Breast epithelium (tissue), 4 donors: Measurements from ENCODE around the gene MTCL1. TPM values are rescaled to one million over a fixed set of nuclear protein-coding genes. Genes with fewer than 3 reads are reported as not detected.

ENCODE experiments used
- DNase-seq, 2 donors: peaks; one replicate each; pipeline ENCODE4 v3.0.0-alpha.2; 2019; ENCODE audit warnings: low spot score in 2 of 2
- H3K27ac ChIP-seq, 2 donors: fragments of 200-600 bp; sonication (generic) in 1 of 2; one replicate each; pipeline ENCODE4 v1.5.1; 2016 to 2019; ENCODE audit warnings: mild to moderate bottlenecking in 1 of 2
- H3K27me3 ChIP-seq, 2 donors: fragments of 200-600 bp; sonication (generic) in 1 of 2; one replicate each; pipeline versions ENCODE4 v1.5.1 to v1.6.0; 2017 to 2019; ENCODE audit warnings: control low read depth in 1 of 2, mild to moderate bottlenecking in 1 of 2
- H3K36me3 ChIP-seq: fragments of 200-600 bp; one replicate; pipeline ENCODE4 v1.5.1; 2019
- H3K4me1 ChIP-seq, 2 donors: fragments of 200-600 bp; sonication (generic); one replicate each; pipeline ENCODE4 v1.5.1; 2016 to 2019; ENCODE audit warnings: control low read depth in 1 of 2
- H3K4me3 ChIP-seq, 3 donors: fragments of 200-600 bp; sonication (generic); 1 replicate in 2 of 3; 2 replicates in 1 of 3; pipeline ENCODE4 v1.5.1; 2016 to 2019; ENCODE audit warnings: mild to moderate bottlenecking in 3 of 3, moderate library complexity in 2 of 3
- H3K9me3 ChIP-seq, 2 donors: fragments of 200-600 bp; sonication (generic) in 1 of 2; one replicate each; pipeline ENCODE4 v1.5.1; 2016 to 2019; ENCODE audit warnings: control low read depth in 1 of 2
- POLR2A ChIP-seq: fragments of 450-650 bp; IDR thresholded peaks from one replicate; pipeline ENCODE4 v1.6.1; 2016; ENCODE audit warnings: antibody characterized with exemption, mild to moderate bottlenecking, moderate library complexity
- POLR2AphosphoS5 ChIP-seq, 3 donors: sonication (generic); formaldehyde crosslinking; IDR thresholded peaks; one replicate each; pipeline ENCODE4 v1.6.1; 2017; ENCODE audit warnings: antibody characterized with exemption in 3 of 3
- intact Hi-C: fragments of 100-400 bp; cut with DNase I; formaldehyde crosslinking; loops from one replicate; pipeline ENCODE4 v1.15.1; 2023; ENCODE audit warnings: low total_unique reads
- total RNA-seq, 3 donors: library from RNA; depleted of rRNA; stranded (reverse); fragments of >200 nt; gene quantifications; one replicate each; pipeline ENCODE4 v1.1.0, GENCODE V29; 2016
- TF ChIP-seq, protein P1 (sequence below), 3 donors: fragments of 450-650 bp; IDR thresholded peaks; one replicate each; pipeline ENCODE4 v1.5.1; 2016 to 2017; ENCODE audit warnings: antibody characterized with exemption in 3 of 3, mild to moderate bottlenecking in 3 of 3, moderate library complexity in 3 of 3

MTCL1 gene
- total RNA-seq, 3 donors from 2014 or later = 4.9 to 9.1 (median 7.2) TPM

DNA sequence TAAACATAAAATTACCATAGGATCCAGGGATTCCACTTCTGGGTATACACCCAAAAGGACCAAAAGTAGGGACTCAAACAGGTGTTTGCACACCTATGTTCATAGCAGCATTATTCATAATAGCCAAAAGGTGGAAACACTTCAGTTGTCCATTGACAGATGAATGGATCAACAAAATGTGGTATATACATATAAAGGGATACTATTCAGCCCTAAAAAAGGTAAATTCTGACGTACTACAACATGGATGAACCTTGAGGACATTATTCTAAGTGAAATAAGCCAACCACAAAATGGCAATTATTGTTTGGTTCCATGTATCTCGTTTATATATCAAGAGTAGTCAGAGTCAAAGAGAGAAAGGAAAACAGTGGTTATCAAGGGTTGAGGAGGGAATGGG is 128.1 kb downstream of the MTCL1 start:
- intact Hi-C loops = loop anchor here (5.0 kb wide), 1 partner anchor 1909 kb away; no protein-coding TSS in a partner anchor
- H3K36me3 ChIP-seq = no peaks in the 10 kb centered on the region
- DNase-seq = no peak
- no peak overlapping the region for H3K4me3 ChIP-seq
- no peaks in the 10 kb centered on the region for H3K4me1 ChIP-seq
- no peak for TF ChIP-seq POLR2AphosphoS5 (IDR thresholded peaks at IDR 0.05)
- TF ChIP-seq, protein P1, sequence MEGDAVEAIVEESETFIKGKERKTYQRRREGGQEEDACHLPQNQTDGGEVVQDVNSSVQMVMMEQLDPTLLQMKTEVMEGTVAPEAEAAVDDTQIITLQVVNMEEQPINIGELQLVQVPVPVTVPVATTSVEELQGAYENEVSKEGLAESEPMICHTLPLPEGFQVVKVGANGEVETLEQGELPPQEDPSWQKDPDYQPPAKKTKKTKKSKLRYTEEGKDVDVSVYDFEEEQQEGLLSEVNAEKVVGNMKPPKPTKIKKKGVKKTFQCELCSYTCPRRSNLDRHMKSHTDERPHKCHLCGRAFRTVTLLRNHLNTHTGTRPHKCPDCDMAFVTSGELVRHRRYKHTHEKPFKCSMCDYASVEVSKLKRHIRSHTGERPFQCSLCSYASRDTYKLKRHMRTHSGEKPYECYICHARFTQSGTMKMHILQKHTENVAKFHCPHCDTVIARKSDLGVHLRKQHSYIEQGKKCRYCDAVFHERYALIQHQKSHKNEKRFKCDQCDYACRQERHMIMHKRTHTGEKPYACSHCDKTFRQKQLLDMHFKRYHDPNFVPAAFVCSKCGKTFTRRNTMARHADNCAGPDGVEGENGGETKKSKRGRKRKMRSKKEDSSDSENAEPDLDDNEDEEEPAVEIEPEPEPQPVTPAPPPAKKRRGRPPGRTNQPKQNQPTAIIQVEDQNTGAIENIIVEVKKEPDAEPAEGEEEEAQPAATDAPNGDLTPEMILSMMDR (IDR thresholded peaks at IDR 0.05) = no peak
- no peak for TF ChIP-seq POLR2A
- H3K27ac ChIP-seq = no peak overlapping the region
- H3K9me3 ChIP-seq = peaks cover 0 to 9% of the 10 kb centered on the region in 2 donors
- no peaks in the 10 kb centered on the region for H3K27me3 ChIP-seq

GRCh38 chr18:8834881-8835280 is 129.5 kb downstream of the MTCL1 start:
- H3K9me3 ChIP-seq = peaks cover 0 to 9% of the 10 kb centered on the region in 2 donors
- H3K27ac ChIP-seq = no peak overlapping the region
- H3K27me3 ChIP-seq = no peaks in the 10 kb centered on the region
- H3K36me3 ChIP-seq = no peaks in the 10 kb centered on the region
- intact Hi-C loops = loop anchor here (5.0 kb wide), 1 partner anchor 1907 kb away; no protein-coding TSS in a partner anchor
- H3K4me3 ChIP-seq = no peak overlapping the region
- no peak for DNase-seq
- H3K4me1 ChIP-seq = no peaks in the 10 kb centered on the region
- no peak for TF ChIP-seq POLR2A
- TF ChIP-seq, protein P1 (IDR thresholded peaks at IDR 0.05) = no peak
- no peak for TF ChIP-seq POLR2AphosphoS5 (IDR thresholded peaks at IDR 0.05)

- DNase-seq = peak in 1 of 2 donors; percentile 53
- no peak overlapping the region for H3K4me3 ChIP-seq
- peaks cover 0 to 9% of the 10 kb centered on the region in 2 donors for H3K9me3 ChIP-seq
- H3K27me3 ChIP-seq = no peaks in the 10 kb centered on the region
- no peak overlapping the region for H3K27ac ChIP-seq
- H3K4me1 ChIP-seq = no peaks in the 10 kb centered on the region
- intact Hi-C loops = no loop called here
- TF ChIP-seq POLR2AphosphoS5 (IDR thresholded peaks at IDR 0.05) (no peak), POLR2A (no peak)
- TF ChIP-seq, protein P1 (IDR thresholded peaks at IDR 0.05) = no peak
- H3K36me3 ChIP-seq = no peaks in the 10 kb centered on the region
These were observed 130.2 kb downstream of the MTCL1 start for GRCh38 chr18:8835521-8835953.

DNA sequence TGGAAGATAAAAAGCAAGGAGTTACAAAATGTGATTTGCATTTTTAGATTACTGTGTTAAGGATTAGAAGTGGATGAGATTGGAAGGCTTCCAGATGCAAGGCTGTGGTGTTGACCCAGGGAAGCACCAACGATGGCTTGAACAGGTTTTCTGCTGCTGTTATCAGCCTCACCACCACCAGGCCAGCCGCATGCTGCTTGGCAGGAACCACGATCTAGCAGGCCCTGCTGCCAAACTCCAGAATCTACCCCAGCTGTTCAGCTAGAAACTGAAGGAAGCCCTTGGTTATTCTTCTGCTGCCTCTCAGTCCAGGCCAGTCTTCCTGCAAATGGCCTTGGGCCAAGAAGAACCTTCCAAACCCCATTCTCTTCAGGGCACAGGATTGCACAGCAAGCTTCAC is 133.9 kb downstream of the MTCL1 start:
- intact Hi-C loops = no loop called here
- H3K4me1 ChIP-seq = no peaks in the 10 kb centered on the region
- H3K9me3 ChIP-seq = peaks cover 0 to 9% of the 10 kb centered on the region in 2 donors
- no peaks in the 10 kb centered on the region for H3K36me3 ChIP-seq
- no peaks in the 10 kb centered on the region for H3K27me3 ChIP-seq
- no peak for TF ChIP-seq POLR2AphosphoS5 (IDR thresholded peaks at IDR 0.05)
- no peak for TF ChIP-seq POLR2A
- TF ChIP-seq, protein P1 (IDR thresholded peaks at IDR 0.05) = no peak
- DNase-seq = no peak
- no peak overlapping the region for H3K4me3 ChIP-seq
- H3K27ac ChIP-seq = no peak overlapping the region

GRCh38 chr18:8841781-8842485 is 136.6 kb downstream of the MTCL1 start:
- no peak for TF ChIP-seq POLR2AphosphoS5 (IDR thresholded peaks at IDR 0.05)
- no peak for TF ChIP-seq POLR2A
- TF ChIP-seq, protein P1 (IDR thresholded peaks at IDR 0.05) = no peak
- Histone ChIP-seq H3K36me3 (no peaks in the 10 kb centered on the region), H3K4me3 (no peak overlapping the region), H3K27ac (no peak overlapping the region), H3K9me3 (peaks cover 0 to 5% of the 10 kb centered on the region in 2 donors), H3K27me3 (no peaks in the 10 kb centered on the region), H3K4me1 (no peaks in the 10 kb centered on the region)
- no peak for DNase-seq
- intact Hi-C loops = no loop called here
